Testis (tissue), 3 donors: ENCODE measurements around the gene IGFBP7. TPM values are rescaled to one million over a fixed set of nuclear protein-coding genes. Genes with fewer than 3 reads are reported as not detected.
"Not testable (repeated sequence)": the region's sequence is repeated elsewhere in the genome, so short reads cannot be mapped to it uniquely, and the experiment has no call there.

Source experiments
- DNase-seq: peaks from one replicate; pipeline ENCODE4 v3.0.0-alpha.2; 2019
- H3K27ac ChIP-seq, 2 donors: fragments of 200-600 bp; sonication (generic); one replicate each; pipeline ENCODE4 v1.5.1; 2019
- H3K27me3 ChIP-seq: fragments of 200-600 bp; sonication (generic); one replicate; pipeline ENCODE4 v1.5.1; 2019
- H3K36me3 ChIP-seq: fragments of 200-600 bp; sonication (generic); one replicate; pipeline ENCODE4 v1.5.1; 2017; ENCODE audit warnings: low read depth; ENCODE audit errors: missing control alignments
- H3K4me1 ChIP-seq: fragments of 200-600 bp; sonication (generic); one replicate; pipeline ENCODE4 v1.5.1; 2019
- H3K4me3 ChIP-seq, 2 donors: fragments of 200-600 bp; sonication (generic); one replicate each; pipeline ENCODE4 v1.5.1; 2017 to 2019
- H3K9me3 ChIP-seq: fragments of 200-600 bp; sonication (generic); one replicate; pipeline ENCODE4 v1.5.1; 2017
- CTCF ChIP-seq, 3 experiments: fragments of 450-650 bp in 2 of 3; fragments of 200-600 bp in 1 of 3; sonication (generic) in 1 of 3; IDR thresholded peaks; one replicate each; pipeline ENCODE4 v1.5.1; 2016 to 2019; ENCODE audit warnings: antibody characterized with exemption in 3 of 3, mild to moderate bottlenecking in 2 of 3, moderate library complexity in 1 of 3
- POLR2A ChIP-seq: fragments of 450-650 bp; IDR thresholded peaks from one replicate; pipeline ENCODE4 v1.6.1; 2017; ENCODE audit warnings: antibody characterized with exemption, mild to moderate bottlenecking, moderate library complexity
- WGBS, 2 donors: methylation state at CpG; one replicate each; pipeline ENCODE4 v1.1.5; 2018; 5-methylcytosine and 5-hydroxymethylcytosine counted together
- intact Hi-C: fragments of 100-400 bp; cut with DNase I; formaldehyde crosslinking; loops from one replicate; pipeline ENCODE4 v1.15.1; 2023; ENCODE audit warnings: low total_unique reads
- polyA plus RNA-seq: library from polyadenylated mRNA; stranded (reverse); fragments of 350-450 nt; fragmentation: Illumina TruSeq; extraction: RNeasy Lipid Tissue Mini Kit (QIAGEN cat#74804); gene quantifications from one replicate; pipeline ENCODE4 v1.2.3, GENCODE V29; 2014; ENCODE audit warnings: low read depth, low replicate concordance; ENCODE audit not compliant: insufficient read depth
- total RNA-seq, 2 donors: library from RNA; depleted of rRNA; stranded (reverse); fragments of >200 nt; gene quantifications; one replicate each; pipeline ENCODE4 v1.2.3, GENCODE V29; 2016

The IGFBP7 gene
- total and polyA plus RNA-seq, 3 donors from 2014 or later = 451 to 817 (median 531) TPM

GRCh38 chr4:57064120-57064519, 46.1 kb downstream of the IGFBP7 start:
- Histone ChIP-seq H3K4me3 (no peak overlapping the region), H3K9me3 (no peaks in the 10 kb centered on the region), H3K27ac (peak overlapping the region; percentile 53 to 62), H3K4me1 (peaks cover 47% of the 10 kb centered on the region), H3K36me3 (no peaks in the 10 kb centered on the region), H3K27me3 (no peaks in the 10 kb centered on the region)
- TF ChIP-seq POLR2A = no peak
- no peak for TF ChIP-seq CTCF (IDR thresholded peaks at IDR 0.05)
- 41 to 51% methylated on average over 2 of the region's 2 CpGs for WGBS, 2 donors
- intact Hi-C loops = loop anchor here (10.0 kb wide), 1 partner anchor 51 kb away; the partner anchor contains the start of gene IGFBP7
- DNase-seq = no peak

- Histone ChIP-seq H3K27me3 (no peaks in the 10 kb centered on the region), H3K4me1 (peaks cover 47% of the 10 kb centered on the region), H3K36me3 (no peaks in the 10 kb centered on the region), H3K4me3 (no peak overlapping the region), H3K27ac (peak overlapping the region in 1 of 2 donors; percentile 62), H3K9me3 (no peaks in the 10 kb centered on the region)
- intact Hi-C loops = loop anchor here (10.0 kb wide), 1 partner anchor 51 kb away; the partner anchor contains the start of gene IGFBP7
- WGBS, 2 donors = 70 to 75% methylated on average over 1 of the region's 1 CpG
- TF ChIP-seq POLR2A (no peak), CTCF (IDR thresholded peaks at IDR 0.05) (no peak)
- DNase-seq = no peak
Measured at GRCh38 chr4:57063518-57063917, 46.7 kb downstream of the IGFBP7 start.

- peaks cover 51% of the 10 kb centered on the region for H3K4me1 ChIP-seq
- 52 to 63% methylated on average over 5 of the region's 5 CpGs for WGBS, 2 donors
- no peak overlapping the region for H3K4me3 ChIP-seq
- H3K27me3 ChIP-seq = no peaks in the 10 kb centered on the region
- TF ChIP-seq POLR2A (no peak), CTCF (IDR thresholded peaks at IDR 0.05) (no peak)
- intact Hi-C loops = loop anchor here (10.0 kb wide), 1 partner anchor 53 kb away; the partner anchor contains the start of gene IGFBP7
- DNase-seq = no peak
- peak overlapping the region in 1 of 2 donors; percentile 62 for H3K27ac ChIP-seq
- H3K9me3 ChIP-seq = no peaks in the 10 kb centered on the region
- H3K36me3 ChIP-seq = no peaks in the 10 kb centered on the region
Measured at GRCh38 chr4:57061395-57061794, 48.8 kb downstream of the IGFBP7 start.

GRCh38 chr4:57060717-57061067, 49.5 kb downstream of the IGFBP7 start:
- not testable (repeated sequence) for H3K36me3 ChIP-seq, H3K27me3 ChIP-seq, H3K4me3 ChIP-seq, H3K9me3 ChIP-seq, DNase-seq
- intact Hi-C loops = loop anchor here (10.0 kb wide), 1 partner anchor 54 kb away; the partner anchor contains the start of gene IGFBP7
- Histone ChIP-seq H3K27ac (peak overlapping the region; percentile 21 to 69), H3K4me1 (peaks cover 50% of the 10 kb centered on the region)
- 65 to 73% methylated on average over 6 of the region's 6 CpGs for WGBS, 2 donors

GRCh38 chr4:57059890-57060716, 50.1 kb downstream of the IGFBP7 start:
- Histone ChIP-seq H3K4me3 (no peak overlapping the region), H3K9me3 (no peaks in the 10 kb centered on the region), H3K27me3 (no peaks in the 10 kb centered on the region), H3K36me3 (no peaks in the 10 kb centered on the region), H3K27ac (peak overlapping the region; percentile 21 to 69), H3K4me1 (peaks cover 44% of the 10 kb centered on the region)
- DNase-seq = no peak
- intact Hi-C loops = loop anchor here (10.0 kb wide), 1 partner anchor 55 kb away; the partner anchor contains the start of gene IGFBP7
- 56 to 66% methylated on average over 6 of the region's 6 CpGs for WGBS, 2 donors
- TF ChIP-seq POLR2A (no peak), CTCF (IDR thresholded peaks at IDR 0.05) (no peak)
